ENCODE results near the gene OCRL.

OCRL gene

DNA sequence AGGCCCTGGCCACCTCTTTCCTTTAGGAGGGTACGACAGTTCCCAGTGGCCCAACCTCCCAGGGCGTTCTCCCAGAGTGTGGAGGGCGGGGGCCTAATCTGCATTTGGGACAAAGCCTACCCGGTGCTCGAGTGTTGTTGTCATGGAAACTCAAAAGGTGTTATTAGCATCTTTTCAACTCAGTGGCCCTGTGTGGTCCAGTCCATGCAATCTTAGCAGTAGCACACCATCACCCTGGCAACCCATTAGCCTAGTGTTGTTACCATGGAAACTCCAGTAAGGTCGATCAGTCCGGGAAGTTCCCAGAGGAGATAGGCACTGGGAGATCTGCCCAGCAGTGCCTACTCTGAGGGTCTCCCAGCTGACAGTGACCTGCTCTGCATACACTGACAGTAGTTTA, 94.5 kb downstream of the OCRL start:
- DNase-seq (ENCODE audit: low spot score), result no peak

DNA sequence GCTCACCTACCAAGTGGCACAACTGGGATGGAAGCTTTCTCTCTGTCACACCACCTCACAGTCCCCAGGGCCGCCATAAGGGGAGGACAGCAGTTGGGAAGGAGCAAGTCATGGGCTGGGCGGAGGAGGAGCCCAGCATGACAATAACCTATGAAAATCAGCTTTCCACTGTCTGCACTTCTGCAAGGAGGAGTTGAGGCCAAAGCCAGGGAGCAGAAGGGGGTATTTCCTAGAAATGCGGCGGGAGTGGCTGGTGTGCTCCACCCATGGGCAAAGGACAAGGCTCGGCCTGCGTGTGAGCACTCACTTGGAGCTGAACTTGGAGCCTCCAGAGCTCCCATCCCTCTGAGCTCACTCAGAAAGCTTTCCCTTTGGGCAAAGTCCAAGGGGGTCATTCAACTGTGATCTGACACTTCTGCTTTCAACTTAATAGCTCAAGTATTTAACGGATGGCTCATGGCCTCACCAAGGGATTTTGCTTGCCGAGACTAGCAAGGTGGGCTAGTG, 96.2 kb downstream of the OCRL start:
- DNase-seq (ENCODE audit: low spot score), result no peak

DNA sequence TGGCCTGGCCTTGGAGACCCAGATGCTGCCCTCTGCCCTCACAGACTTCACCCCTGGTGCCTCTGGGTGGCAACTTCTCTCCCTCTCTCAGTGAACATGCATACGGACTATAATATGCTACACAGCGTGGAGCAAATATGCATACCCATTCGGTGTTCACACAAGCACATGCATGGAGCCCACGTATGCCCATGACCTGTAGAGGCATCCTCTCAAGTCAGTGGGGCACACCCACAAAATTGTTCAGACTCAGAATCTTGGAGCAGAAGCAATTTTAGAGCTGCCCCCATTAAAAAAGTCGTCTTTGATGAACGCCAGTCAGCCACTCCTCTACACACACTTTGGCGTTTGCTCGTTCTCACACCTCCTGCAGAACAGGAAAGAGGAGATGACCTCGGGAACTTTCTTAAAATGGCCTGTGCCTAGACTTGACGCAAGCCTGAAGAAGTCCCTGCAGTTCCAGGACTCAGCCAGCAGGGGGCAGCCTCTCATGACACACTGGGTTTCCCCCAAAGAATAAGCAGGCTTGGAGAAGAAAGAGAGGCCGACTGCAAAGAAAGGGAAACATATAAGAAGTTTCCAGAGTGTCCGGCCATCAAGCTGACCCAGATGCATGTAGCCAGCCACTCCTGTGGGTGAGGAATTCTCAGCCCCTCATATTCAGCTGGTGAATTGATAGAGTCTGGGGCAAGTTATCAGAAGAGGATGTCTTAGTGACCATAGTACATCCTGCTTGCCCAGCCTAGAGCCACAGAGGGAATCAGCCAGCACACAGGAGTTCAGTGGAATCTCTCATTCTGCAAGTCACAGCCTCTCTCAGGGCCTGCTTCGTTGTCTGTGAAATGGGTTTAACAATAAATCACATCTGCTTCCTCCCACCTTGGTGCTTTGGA, 97.4 kb downstream of the OCRL start:
- no peak for DNase-seq (ENCODE audit: low spot score)

DNA sequence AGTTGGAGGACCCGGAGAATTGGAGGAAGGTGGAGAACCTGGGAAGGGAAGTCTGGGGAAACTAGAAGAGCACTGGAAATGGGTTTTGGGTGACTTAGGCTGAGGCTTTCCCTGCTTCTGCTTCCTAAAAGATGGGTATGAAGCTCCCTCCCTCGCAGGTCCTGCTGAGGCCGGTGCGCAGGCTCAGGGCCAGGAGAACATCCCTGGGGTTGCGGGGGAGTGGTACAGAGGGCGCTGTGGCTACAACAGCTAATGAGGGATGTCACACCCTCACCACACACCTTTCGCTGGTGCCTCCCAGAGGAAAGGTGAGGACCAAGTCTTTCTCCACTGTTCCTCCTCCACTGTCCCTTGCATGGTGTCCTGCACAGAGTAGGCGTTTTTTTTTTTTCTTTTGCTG, 98.9 kb downstream of the OCRL start:
- DNase-seq (ENCODE audit: low spot score), result no peak

DNA sequence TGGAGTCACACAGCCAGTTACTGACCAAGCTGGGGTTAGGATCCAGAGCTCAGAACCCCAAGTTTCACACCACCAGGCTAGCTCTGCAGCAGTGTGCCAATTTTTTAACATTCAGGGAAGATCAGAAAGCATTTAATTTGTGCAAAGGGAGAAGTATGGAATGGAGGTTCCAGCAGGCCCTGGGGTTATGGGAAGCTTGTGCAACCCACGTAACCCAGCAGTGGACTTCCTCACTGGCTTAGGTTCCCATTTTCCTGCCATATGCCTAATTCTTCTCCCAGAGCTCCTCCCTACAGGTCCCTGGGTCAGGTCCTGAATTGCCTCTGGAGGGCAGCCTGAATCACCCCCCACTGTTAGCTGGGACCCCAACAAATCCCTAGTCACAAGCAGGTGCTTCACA, 100.7 kb downstream of the OCRL start:
- DNase-seq (ENCODE audit: low spot score), result no peak

DNA sequence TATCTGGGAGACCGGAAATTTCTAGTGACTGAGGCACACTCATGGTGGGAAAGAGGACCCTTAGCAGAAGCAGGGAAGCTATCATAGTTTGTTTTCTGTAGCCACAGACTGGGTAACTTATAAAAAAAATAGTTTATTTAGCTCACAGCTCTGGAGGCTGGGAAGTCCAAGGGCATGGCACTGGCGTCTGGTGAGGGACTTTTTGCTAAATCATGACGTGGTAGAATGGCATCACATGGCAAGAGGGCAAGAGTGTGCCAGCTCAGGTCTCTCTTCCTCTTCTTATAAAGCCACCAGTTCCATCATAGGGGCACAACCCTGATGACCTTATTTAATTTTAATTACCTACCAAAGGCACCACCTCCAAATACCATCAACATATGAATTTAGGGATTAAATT, 101.4 kb downstream of the OCRL start:
- no peak for DNase-seq (ENCODE audit: low spot score)

DNA sequence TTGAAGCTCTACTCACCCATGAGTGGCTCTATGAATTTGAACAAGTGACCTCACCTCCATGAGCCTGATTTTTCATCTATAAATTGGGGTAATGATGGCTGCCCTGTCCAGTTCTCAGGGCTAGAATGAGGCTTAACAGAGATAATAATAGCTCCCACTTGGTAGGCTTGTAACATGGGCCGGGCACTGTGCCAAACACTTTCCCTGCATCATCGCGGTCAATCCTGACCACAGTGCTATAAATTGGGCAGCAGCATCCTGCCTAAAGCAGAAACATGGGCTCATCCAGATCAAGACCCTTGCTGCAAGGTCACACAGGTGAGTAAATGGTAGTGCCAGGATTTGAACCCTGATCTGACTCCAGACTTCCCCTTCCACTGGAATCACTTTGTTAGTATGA, 101.9 kb downstream of the OCRL start:
- no peak for DNase-seq (ENCODE audit: low spot score)
